ENCODE measurements around the gene EN2.

GRCh38 chr7:155512246-155512887, 54.4 kb downstream of the EN2 start:
- TF ChIP-seq EZH2 (IDR thresholded peaks at IDR 0.05; ENCODE audit: insufficient read depth, poor library complexity, severe bottlenecking), result no peak
- TF ChIP-seq EZH2phosphoT487 (IDR thresholded peaks at IDR 0.05; ENCODE audit: insufficient read depth, low read depth), result no peak

Measured in GM23248 (cell line).